Ishikawa (cell line): Measurements from ENCODE around the gene HOMER2.

Source experiments
- CEBPB ChIP-seq: IDR thresholded peaks from 2 replicates; pipeline ENCODE4 v1.6.1; 2012
- CREB1 ChIP-seq: IDR thresholded peaks from 2 replicates; pipeline ENCODE4 v1.6.1; 2012; ENCODE audit warnings: low read depth
- EGR1 ChIP-seq: IDR thresholded peaks from 2 replicates; pipeline ENCODE4 v1.6.1; 2012
- EP300 ChIP-seq: IDR thresholded peaks from 2 replicates; pipeline ENCODE4 v1.6.1; 2012; ENCODE audit warnings: borderline replicate concordance
- FOXM1 ChIP-seq: IDR thresholded peaks from 2 replicates; pipeline ENCODE4 v1.6.1; 2012; ENCODE audit warnings: low read depth, borderline replicate concordance
- NFIC ChIP-seq: IDR thresholded peaks from 2 replicates; pipeline ENCODE4 v1.6.1; 2012
- RAD21 ChIP-seq: IDR thresholded peaks from 2 replicates; pipeline ENCODE4 v1.6.1; 2012; ENCODE audit warnings: low read depth
- TAF1 ChIP-seq: IDR thresholded peaks from 2 replicates; pipeline ENCODE4 v1.6.1; 2012; ENCODE audit warnings: low read depth, mild to moderate bottlenecking
- TCF12 ChIP-seq: IDR thresholded peaks from 2 replicates; pipeline ENCODE4 v1.6.1; 2012; ENCODE audit warnings: low read depth
- TEAD4 ChIP-seq: IDR thresholded peaks from 2 replicates; pipeline ENCODE4 v1.6.1; 2012
- USF1 ChIP-seq: IDR thresholded peaks from 2 replicates; pipeline ENCODE4 v1.6.1; 2012
- YY1 ChIP-seq: IDR thresholded peaks from 2 replicates; pipeline ENCODE4 v1.6.1; 2012; ENCODE audit warnings: low read depth
- ZBTB7A ChIP-seq: IDR thresholded peaks from 2 replicates; pipeline ENCODE4 v1.6.1; 2012; ENCODE audit warnings: low read depth
- TF ChIP-seq, protein P1 (sequence below): IDR thresholded peaks from 2 replicates; pipeline ENCODE4 v1.6.1; 2012; ENCODE audit warnings: low read depth, mild to moderate bottlenecking
- TF ChIP-seq, protein P2 (sequence below): IDR thresholded peaks from 2 replicates; pipeline ENCODE4 v1.6.1; 2012

The HOMER2 gene

GRCh38 chr15:82812994-82813393, 139.5 kb downstream of the HOMER2 start:
- no peak for TF ChIP-seq CREB1
- TF ChIP-seq EP300: no peak
- TF ChIP-seq, protein P1, sequence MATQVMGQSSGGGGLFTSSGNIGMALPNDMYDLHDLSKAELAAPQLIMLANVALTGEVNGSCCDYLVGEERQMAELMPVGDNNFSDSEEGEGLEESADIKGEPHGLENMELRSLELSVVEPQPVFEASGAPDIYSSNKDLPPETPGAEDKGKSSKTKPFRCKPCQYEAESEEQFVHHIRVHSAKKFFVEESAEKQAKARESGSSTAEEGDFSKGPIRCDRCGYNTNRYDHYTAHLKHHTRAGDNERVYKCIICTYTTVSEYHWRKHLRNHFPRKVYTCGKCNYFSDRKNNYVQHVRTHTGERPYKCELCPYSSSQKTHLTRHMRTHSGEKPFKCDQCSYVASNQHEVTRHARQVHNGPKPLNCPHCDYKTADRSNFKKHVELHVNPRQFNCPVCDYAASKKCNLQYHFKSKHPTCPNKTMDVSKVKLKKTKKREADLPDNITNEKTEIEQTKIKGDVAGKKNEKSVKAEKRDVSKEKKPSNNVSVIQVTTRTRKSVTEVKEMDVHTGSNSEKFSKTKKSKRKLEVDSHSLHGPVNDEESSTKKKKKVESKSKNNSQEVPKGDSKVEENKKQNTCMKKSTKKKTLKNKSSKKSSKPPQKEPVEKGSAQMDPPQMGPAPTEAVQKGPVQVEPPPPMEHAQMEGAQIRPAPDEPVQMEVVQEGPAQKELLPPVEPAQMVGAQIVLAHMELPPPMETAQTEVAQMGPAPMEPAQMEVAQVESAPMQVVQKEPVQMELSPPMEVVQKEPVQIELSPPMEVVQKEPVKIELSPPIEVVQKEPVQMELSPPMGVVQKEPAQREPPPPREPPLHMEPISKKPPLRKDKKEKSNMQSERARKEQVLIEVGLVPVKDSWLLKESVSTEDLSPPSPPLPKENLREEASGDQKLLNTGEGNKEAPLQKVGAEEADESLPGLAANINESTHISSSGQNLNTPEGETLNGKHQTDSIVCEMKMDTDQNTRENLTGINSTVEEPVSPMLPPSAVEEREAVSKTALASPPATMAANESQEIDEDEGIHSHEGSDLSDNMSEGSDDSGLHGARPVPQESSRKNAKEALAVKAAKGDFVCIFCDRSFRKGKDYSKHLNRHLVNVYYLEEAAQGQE: no peak
- TF ChIP-seq, protein P2, sequence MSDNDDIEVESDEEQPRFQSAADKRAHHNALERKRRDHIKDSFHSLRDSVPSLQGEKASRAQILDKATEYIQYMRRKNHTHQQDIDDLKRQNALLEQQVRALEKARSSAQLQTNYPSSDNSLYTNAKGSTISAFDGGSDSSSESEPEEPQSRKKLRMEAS: no peak
- TF ChIP-seq ZBTB7A: no peak
- no peak for TF ChIP-seq USF1
- TF ChIP-seq TEAD4: no peak
- TF ChIP-seq TCF12: no peak

- TF ChIP-seq RAD21: no peak
- no peak for TF ChIP-seq CREB1
- no peak for TF ChIP-seq TCF12
- TF ChIP-seq EP300: no peak
- no peak for TF ChIP-seq NFIC
- no peak for TF ChIP-seq USF1
Observed at GRCh38 chr15:82810890-82811426, 141.6 kb downstream of the HOMER2 start.

GRCh38 chr15:82810061-82810889, 142.2 kb downstream of the HOMER2 start:
- TF ChIP-seq, protein P2: 0 out of 2 replicates have a peak, but pooled peaks have one; percentile 19
- peak; percentile 78 for TF ChIP-seq CEBPB
- TF ChIP-seq EGR1: no peak
- no peak for TF ChIP-seq USF1
- peak; percentile 68 for TF ChIP-seq TEAD4

GRCh38 chr15:82809308-82810060, 143.0 kb downstream of the HOMER2 start, which contains the start of gene WHAMM:
Gene WHAMM (plus strand): TSS chr15:82809628. CDS start chr15:82809727, 99 bp downstream.
- TF ChIP-seq CEBPB (peak; percentile 82), TEAD4 (no peak), YY1 (peak; percentile 79; the same call in 1 of the 2 replicates), TAF1 (peak; percentile 87), USF1 (peak; percentile 68; the same call in 1 of the 2 replicates), FOXM1 (no peak), CREB1 (peak; percentile 27; the same call in 1 of the 2 replicates), NFIC (peak; percentile 30; the same call in 1 of the 2 replicates), TCF12 (no peak), RAD21 (no peak), ZBTB7A (no peak), EP300 (no peak), EGR1 (no peak)
- TF ChIP-seq, protein P1: no peak
- TF ChIP-seq, protein P2: peak; percentile 62; the same call in 1 of the 2 replicates
